ENCODE measurements around the gene ATP8A1. TPM values are rescaled to one million over a fixed set of nuclear protein-coding genes. Genes with fewer than 3 reads are reported as not detected.

ATP8A1 gene
- total RNA-seq, 1 experiment from 2014 or later = 0.19 TPM

- no peak overlapping the region for H3K4me3 Mint-ChIP-seq (ENCODE audit: unreplicated experiment)
- no TSS peak for BruUV-seq (replicated peaks)
- no peak for TF ChIP-seq CTCF (IDR thresholded peaks at IDR 0.05; ENCODE audit: unreplicated experiment)
- no peaks in the 10 kb centered on the region for H3K27me3 Mint-ChIP-seq (ENCODE audit: insufficient read depth, unreplicated experiment)
- no peak overlapping the region for H3K27ac Mint-ChIP-seq (ENCODE audit: low read depth, unreplicated experiment)
- H3K4me1 Mint-ChIP-seq (ENCODE audit: insufficient read depth, unreplicated experiment) = peaks cover 22% of the 10 kb centered on the region
- ChIA-PET CTCF (interaction anchor here (0.6 to 2.2 kb wide), 2 partner anchors 35 to 38 kb away, joined by 3 to 6 read pairs; no protein-coding TSS in a partner anchor), POLR2A (no interaction called here)
- intact Hi-C loops (cut with micrococcal nuclease) = no loop called here
- no peaks in the 10 kb centered on the region for H3K36me3 Mint-ChIP-seq (ENCODE audit: insufficient read depth, unreplicated experiment)
- DNase-seq (ENCODE audit: unreplicated experiment) = no peak
- no peaks in the 10 kb centered on the region for H3K9me3 Mint-ChIP-seq (ENCODE audit: unreplicated experiment)
These were observed 174.2 kb downstream of the ATP8A1 start for GRCh38 chr4:42482516-42483327.

GRCh38 chr4:42480717-42481116 is 176.2 kb downstream of the ATP8A1 start:
- BruUV-seq (replicated peaks) = no TSS peak
- intact Hi-C loops (cut with micrococcal nuclease) = no loop called here
- DNase-seq (ENCODE audit: unreplicated experiment) = no peak
- H3K36me3 Mint-ChIP-seq (ENCODE audit: insufficient read depth, unreplicated experiment) = no peaks in the 10 kb centered on the region
- no peak overlapping the region for H3K4me3 Mint-ChIP-seq (ENCODE audit: unreplicated experiment)
- H3K27me3 Mint-ChIP-seq (ENCODE audit: insufficient read depth, unreplicated experiment) = no peaks in the 10 kb centered on the region
- no peak overlapping the region for H3K27ac Mint-ChIP-seq (ENCODE audit: low read depth, unreplicated experiment)
- no peak for TF ChIP-seq CTCF (IDR thresholded peaks at IDR 0.05; ENCODE audit: unreplicated experiment)
- no peaks in the 10 kb centered on the region for H3K9me3 Mint-ChIP-seq (ENCODE audit: unreplicated experiment)
- POLR2A ChIA-PET = no interaction called here
- CTCF ChIA-PET = interaction anchor here (1.6 to 2.2 kb wide), 2 partner anchors 40 to 110 kb away, joined by 6 read pairs; no protein-coding TSS in a partner anchor
- peaks cover 16% of the 10 kb centered on the region for H3K4me1 Mint-ChIP-seq (ENCODE audit: insufficient read depth, unreplicated experiment)

- Mint-ChIP-seq H3K9me3 (ENCODE audit: unreplicated experiment) (no peaks in the 10 kb centered on the region), H3K4me3 (ENCODE audit: unreplicated experiment) (no peak overlapping the region), H3K27me3 (ENCODE audit: insufficient read depth, unreplicated experiment) (no peaks in the 10 kb centered on the region), H3K27ac (ENCODE audit: low read depth, unreplicated experiment) (no peak overlapping the region), H3K36me3 (ENCODE audit: insufficient read depth, unreplicated experiment) (no peaks in the 10 kb centered on the region), H3K4me1 (ENCODE audit: insufficient read depth, unreplicated experiment) (peaks cover 16% of the 10 kb centered on the region)
- DNase-seq (ENCODE audit: unreplicated experiment) = no peak
- no TSS peak for BruUV-seq (replicated peaks)
- CTCF ChIA-PET = interaction anchor here (1.6 to 2.2 kb wide), 2 partner anchors 40 to 110 kb away, joined by 6 read pairs; no protein-coding TSS in a partner anchor
- intact Hi-C loops (cut with micrococcal nuclease) = no loop called here
- POLR2A ChIA-PET = no interaction called here
- no peak for TF ChIP-seq CTCF (IDR thresholded peaks at IDR 0.05; ENCODE audit: unreplicated experiment)
These were observed 176.6 kb downstream of the ATP8A1 start for GRCh38 chr4:42480281-42480680.

- no peak for DNase-seq (ENCODE audit: unreplicated experiment)
- no peak for TF ChIP-seq CTCF (IDR thresholded peaks at IDR 0.05; ENCODE audit: unreplicated experiment)
- H3K9me3 Mint-ChIP-seq (ENCODE audit: unreplicated experiment) = no peaks in the 10 kb centered on the region
- no peaks in the 10 kb centered on the region for H3K27me3 Mint-ChIP-seq (ENCODE audit: insufficient read depth, unreplicated experiment)
- H3K36me3 Mint-ChIP-seq (ENCODE audit: insufficient read depth, unreplicated experiment) = no peaks in the 10 kb centered on the region
- H3K27ac Mint-ChIP-seq (ENCODE audit: low read depth, unreplicated experiment) = no peak overlapping the region
- H3K4me1 Mint-ChIP-seq (ENCODE audit: insufficient read depth, unreplicated experiment) = peaks cover 16% of the 10 kb centered on the region
- POLR2A ChIA-PET = interaction anchor here (0.5 to 1.3 kb wide), 2 partner anchors 40 to 123 kb away, joined by 3 to 4 read pairs; no protein-coding TSS in a partner anchor
- CTCF ChIA-PET = interaction anchor here (0.7 to 2.0 kb wide), 3 partner anchors 40 to 151 kb away, joined by 3 to 10 read pairs (median 4); no protein-coding TSS in a partner anchor
- intact Hi-C loops (cut with micrococcal nuclease) = no loop called here
- no peak overlapping the region for H3K4me3 Mint-ChIP-seq (ENCODE audit: unreplicated experiment)
- BruUV-seq (replicated peaks) = no TSS peak
These were observed 178.0 kb downstream of the ATP8A1 start for GRCh38 chr4:42478946-42479345.

Data from MCF 10A (cell line).